K562 (cell line): ENCODE measurements around the gene DNAH17. TPM values are rescaled to one million over a fixed set of nuclear protein-coding genes. Genes with fewer than 3 reads are reported as not detected.
A peak's percentile ranks its signal among the peaks of the same experiment; 100 is the strongest.

Experiments
- CCNT2 ChIP-seq: IDR thresholded peaks from 2 replicates; pipeline ENCODE4 v1.6.1; 2011; ENCODE audit warnings: borderline replicate concordance, low read depth, mild to moderate bottlenecking, moderate library complexity, mixed read lengths, low read length; ENCODE audit not compliant: insufficient read length; ENCODE audit errors: extremely low read depth
- CREBBP ChIP-seq: IDR thresholded peaks from one replicate; pipeline ENCODE4 v1.6.1; 2012; ENCODE audit warnings: low read depth, mild to moderate bottlenecking, control low read depth, inconsistent platforms, low read length
- CSDE1 ChIP-seq, 2 experiments: fragments of 450-650 bp; IDR thresholded peaks; 2 replicates each; pipeline ENCODE4 v1.6.1; 2016; ENCODE audit warnings: mild to moderate bottlenecking in 1 of 2
- EWSR1 ChIP-seq: fragments of 450-650 bp; IDR thresholded peaks from 2 replicates; pipeline ENCODE4 v1.6.1; 2018; ENCODE audit warnings: borderline replicate concordance, mild to moderate bottlenecking, low read depth, moderate library complexity; ENCODE audit not compliant: partially characterized antibody
- HMG20B ChIP-seq: fragments of 250-450 bp; sonication (Bioruptor Pico); IDR thresholded peaks from 2 replicates; pipeline ENCODE4 v1.5.0; 2021; ENCODE audit warnings: mild to moderate bottlenecking
- NCOA2 ChIP-seq, 2 experiments: fragments of 450-650 bp; IDR thresholded peaks; 2 replicates each; pipeline ENCODE4 v1.6.1; 2018; ENCODE audit warnings: mild to moderate bottlenecking in 2 of 2, moderate library complexity in 1 of 2; ENCODE audit not compliant: partially characterized antibody in 2 of 2
- PHF8 ChIP-seq: fragments of 200-600 bp; sonication (generic); IDR thresholded peaks from 2 replicates; pipeline ENCODE4 v1.6.1; 2012; ENCODE audit warnings: mixed run types, mild to moderate bottlenecking, inconsistent platforms, low read length, moderate library complexity, borderline replicate concordance
- PRMT5 ChIP-seq: sonication (generic); formaldehyde crosslinking; IDR thresholded peaks from 2 replicates; pipeline ENCODE4 v1.5.0; 2020; ENCODE audit warnings: missing genetic modification reagents
- SP2 ChIP-seq: IDR thresholded peaks from 2 replicates; pipeline ENCODE4 v1.6.1; 2011; ENCODE audit warnings: mild to moderate bottlenecking, low read depth, low read length, moderate library complexity; ENCODE audit not compliant: poor library complexity, severe bottlenecking; ENCODE audit errors: extremely low read depth
- ZNF408 ChIP-seq: fragments of 250-450 bp; sonication (Bioruptor Pico); IDR thresholded peaks from 2 replicates; pipeline ENCODE4 v1.4.0; 2020; ENCODE audit warnings: low read depth, mild to moderate bottlenecking, moderate library complexity
- ZNF780A ChIP-seq: fragments of 250-450 bp; sonication (Bioruptor Pico); IDR thresholded peaks from 2 replicates; pipeline ENCODE4 v1.5.0; 2021; ENCODE audit warnings: mild to moderate bottlenecking
- polyA plus RNA-seq, 8 experiments: library from polyadenylated mRNA; depleted of rRNA in 4 of 8; stranded (reverse) in 5 of 8; unstranded in 3 of 8; fragments of >200 nt; fragmentation: Nextera tagmentation in 2 of 8; fragmentation: Illumina TruSeq in 1 of 8; extraction: Ambion mirVana in 2 of 8; extraction: Trizol in 1 of 8; gene quantifications; 2 replicates each; pipeline versions ENCODE4 v1.2.1 to v1.2.3, GENCODE V29; 2011 to 2014; ENCODE audit warnings: inconsistent platforms in 1 of 8, missing spikeins in 1 of 8
- total RNA-seq, 7 experiments: library from RNA; depleted of rRNA in 6 of 7; stranded (reverse); fragments of >200 nt in 6 of 7; fragmentation: Illumina TruSeq in 2 of 7; extraction: Trizol in 2 of 7; gene quantifications; 2 replicates each; pipeline versions ENCODE4 v1.2.1 to v1.2.3, GENCODE V29; 2011 to 2021; ENCODE audit warnings: low replicate concordance in 1 of 7
- TF ChIP-seq, protein P1 (sequence below): fragments of 450-650 bp; IDR thresholded peaks from 2 replicates; pipeline ENCODE4 v1.6.1; 2018; ENCODE audit not compliant: partially characterized antibody
- TF ChIP-seq, protein P2 (sequence below): sonication (generic); formaldehyde crosslinking; IDR thresholded peaks from 2 replicates; pipeline ENCODE4 v1.8.0; 2023; ENCODE audit warnings: mild to moderate bottlenecking, missing genetic modification reagents
- TF ChIP-seq, protein P3 (sequence below): fragments of 250-450 bp; sonication (Bioruptor Pico); IDR thresholded peaks from 2 replicates; pipeline ENCODE4 v1.4.0; 2020; ENCODE audit warnings: mild to moderate bottlenecking
- TF ChIP-seq, protein P4 (sequence below): sonication (generic); formaldehyde crosslinking; IDR thresholded peaks from 2 replicates; pipeline ENCODE4 v1.9.0; 2022; ENCODE audit warnings: mild to moderate bottlenecking, missing genetic modification reagents
- TF ChIP-seq, protein P5 (sequence below): fragments of 450-650 bp; formaldehyde crosslinking; IDR thresholded peaks from 2 replicates; pipeline ENCODE4 v1.4.0; 2020; ENCODE audit warnings: mild to moderate bottlenecking, mixed read lengths

DNAH17 gene
- total and polyA plus RNA-seq, 9 of the 15 experiments (the other 6 are each of a cell fraction or from before 2014, with no cell fraction given) = under 0.01 to 0.06 (median 0.03) TPM; not detected in 5

DNA sequence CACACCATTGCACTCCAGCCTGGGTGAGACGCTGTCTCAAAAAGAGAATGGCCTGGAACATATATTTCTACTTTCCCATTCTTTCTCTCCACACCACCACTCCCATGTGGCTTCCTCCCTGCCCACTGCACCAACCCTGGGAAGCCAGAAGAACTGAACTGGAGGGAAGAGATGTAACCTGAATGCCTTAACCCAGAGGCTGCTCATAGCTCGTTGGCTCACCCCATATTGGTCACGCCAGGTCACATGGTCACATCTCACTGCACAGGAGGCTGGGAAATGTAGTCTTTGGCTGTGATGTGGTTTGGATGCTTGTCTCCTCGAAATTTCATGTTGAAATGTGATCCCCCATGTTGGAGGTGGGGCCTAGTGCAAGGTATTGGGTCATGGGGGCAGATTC lies 5.9 kb upstream of the DNAH17 start (continued):
- TF ChIP-seq, protein P1, sequence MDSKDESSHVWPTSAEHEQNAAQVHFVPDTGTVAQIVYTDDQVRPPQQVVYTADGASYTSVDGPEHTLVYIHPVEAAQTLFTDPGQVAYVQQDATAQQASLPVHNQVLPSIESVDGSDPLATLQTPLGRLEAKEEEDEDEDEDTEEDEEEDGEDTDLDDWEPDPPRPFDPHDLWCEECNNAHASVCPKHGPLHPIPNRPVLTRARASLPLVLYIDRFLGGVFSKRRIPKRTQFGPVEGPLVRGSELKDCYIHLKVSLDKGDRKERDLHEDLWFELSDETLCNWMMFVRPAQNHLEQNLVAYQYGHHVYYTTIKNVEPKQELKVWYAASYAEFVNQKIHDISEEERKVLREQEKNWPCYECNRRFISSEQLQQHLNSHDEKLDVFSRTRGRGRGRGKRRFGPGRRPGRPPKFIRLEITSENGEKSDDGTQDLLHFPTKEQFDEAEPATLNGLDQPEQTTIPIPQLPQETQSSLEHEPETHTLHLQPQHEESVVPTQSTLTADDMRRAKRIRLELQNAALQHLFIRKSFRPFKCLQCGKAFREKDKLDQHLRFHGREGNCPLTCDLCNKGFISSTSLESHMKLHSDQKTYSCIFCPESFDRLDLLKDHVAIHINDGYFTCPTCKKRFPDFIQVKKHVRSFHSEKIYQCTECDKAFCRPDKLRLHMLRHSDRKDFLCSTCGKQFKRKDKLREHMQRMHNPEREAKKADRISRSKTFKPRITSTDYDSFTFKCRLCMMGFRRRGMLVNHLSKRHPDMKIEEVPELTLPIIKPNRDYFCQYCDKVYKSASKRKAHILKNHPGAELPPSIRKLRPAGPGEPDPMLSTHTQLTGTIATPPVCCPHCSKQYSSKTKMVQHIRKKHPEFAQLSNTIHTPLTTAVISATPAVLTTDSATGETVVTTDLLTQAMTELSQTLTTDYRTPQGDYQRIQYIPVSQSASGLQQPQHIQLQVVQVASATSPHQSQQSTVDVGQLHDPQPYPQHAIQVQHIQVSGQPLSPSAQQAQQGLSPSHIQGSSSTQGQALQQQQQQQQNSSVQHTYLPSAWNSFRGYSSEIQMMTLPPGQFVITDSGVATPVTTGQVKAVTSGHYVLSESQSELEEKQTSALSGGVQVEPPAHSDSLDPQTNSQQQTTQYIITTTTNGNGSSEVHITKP = peak; percentile 77
- TF ChIP-seq ZNF408 (CRISPR knock-in tag) = no peak
- TF ChIP-seq CSDE1 (IDR thresholded peaks at IDR 0.05) = no peak
- no peak for TF ChIP-seq CCNT2
- TF ChIP-seq, protein P2, sequence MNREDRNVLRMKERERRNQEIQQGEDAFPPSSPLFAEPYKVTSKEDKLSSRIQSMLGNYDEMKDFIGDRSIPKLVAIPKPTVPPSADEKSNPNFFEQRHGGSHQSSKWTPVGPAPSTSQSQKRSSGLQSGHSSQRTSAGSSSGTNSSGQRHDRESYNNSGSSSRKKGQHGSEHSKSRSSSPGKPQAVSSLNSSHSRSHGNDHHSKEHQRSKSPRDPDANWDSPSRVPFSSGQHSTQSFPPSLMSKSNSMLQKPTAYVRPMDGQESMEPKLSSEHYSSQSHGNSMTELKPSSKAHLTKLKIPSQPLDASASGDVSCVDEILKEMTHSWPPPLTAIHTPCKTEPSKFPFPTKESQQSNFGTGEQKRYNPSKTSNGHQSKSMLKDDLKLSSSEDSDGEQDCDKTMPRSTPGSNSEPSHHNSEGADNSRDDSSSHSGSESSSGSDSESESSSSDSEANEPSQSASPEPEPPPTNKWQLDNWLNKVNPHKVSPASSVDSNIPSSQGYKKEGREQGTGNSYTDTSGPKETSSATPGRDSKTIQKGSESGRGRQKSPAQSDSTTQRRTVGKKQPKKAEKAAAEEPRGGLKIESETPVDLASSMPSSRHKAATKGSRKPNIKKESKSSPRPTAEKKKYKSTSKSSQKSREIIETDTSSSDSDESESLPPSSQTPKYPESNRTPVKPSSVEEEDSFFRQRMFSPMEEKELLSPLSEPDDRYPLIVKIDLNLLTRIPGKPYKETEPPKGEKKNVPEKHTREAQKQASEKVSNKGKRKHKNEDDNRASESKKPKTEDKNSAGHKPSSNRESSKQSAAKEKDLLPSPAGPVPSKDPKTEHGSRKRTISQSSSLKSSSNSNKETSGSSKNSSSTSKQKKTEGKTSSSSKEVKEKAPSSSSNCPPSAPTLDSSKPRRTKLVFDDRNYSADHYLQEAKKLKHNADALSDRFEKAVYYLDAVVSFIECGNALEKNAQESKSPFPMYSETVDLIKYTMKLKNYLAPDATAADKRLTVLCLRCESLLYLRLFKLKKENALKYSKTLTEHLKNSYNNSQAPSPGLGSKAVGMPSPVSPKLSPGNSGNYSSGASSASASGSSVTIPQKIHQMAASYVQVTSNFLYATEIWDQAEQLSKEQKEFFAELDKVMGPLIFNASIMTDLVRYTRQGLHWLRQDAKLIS (CRISPR knock-in tag) = no peak
- TF ChIP-seq, protein P3, sequence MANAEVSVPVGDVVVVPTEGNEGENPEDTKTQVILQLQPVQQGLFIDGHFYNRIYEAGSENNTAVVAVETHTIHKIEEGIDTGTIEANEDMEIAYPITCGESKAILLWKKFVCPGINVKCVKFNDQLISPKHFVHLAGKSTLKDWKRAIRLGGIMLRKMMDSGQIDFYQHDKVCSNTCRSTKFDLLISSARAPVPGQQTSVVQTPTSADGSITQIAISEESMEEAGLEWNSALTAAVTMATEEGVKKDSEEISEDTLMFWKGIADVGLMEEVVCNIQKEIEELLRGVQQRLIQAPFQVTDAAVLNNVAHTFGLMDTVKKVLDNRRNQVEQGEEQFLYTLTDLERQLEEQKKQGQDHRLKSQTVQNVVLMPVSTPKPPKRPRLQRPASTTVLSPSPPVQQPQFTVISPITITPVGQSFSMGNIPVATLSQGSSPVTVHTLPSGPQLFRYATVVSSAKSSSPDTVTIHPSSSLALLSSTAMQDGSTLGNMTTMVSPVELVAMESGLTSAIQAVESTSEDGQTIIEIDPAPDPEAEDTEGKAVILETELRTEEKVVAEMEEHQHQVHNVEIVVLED (CRISPR knock-in tag) = no peak
- no peak for TF ChIP-seq PRMT5 (CRISPR knock-in tag)
- no peak for TF ChIP-seq ZNF780A (CRISPR knock-in tag)
- no peak for TF ChIP-seq SP2
- TF ChIP-seq, protein P4, sequence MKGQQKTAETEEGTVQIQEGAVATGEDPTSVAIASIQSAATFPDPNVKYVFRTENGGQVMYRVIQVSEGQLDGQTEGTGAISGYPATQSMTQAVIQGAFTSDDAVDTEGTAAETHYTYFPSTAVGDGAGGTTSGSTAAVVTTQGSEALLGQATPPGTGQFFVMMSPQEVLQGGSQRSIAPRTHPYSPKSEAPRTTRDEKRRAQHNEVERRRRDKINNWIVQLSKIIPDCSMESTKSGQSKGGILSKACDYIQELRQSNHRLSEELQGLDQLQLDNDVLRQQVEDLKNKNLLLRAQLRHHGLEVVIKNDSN = peak; percentile 96
- no peak for TF ChIP-seq CREBBP
- no peak for TF ChIP-seq HMG20B (CRISPR knock-in tag)
- no peak for TF ChIP-seq PHF8
- TF ChIP-seq EWSR1 = no peak
- TF ChIP-seq, protein P5, sequence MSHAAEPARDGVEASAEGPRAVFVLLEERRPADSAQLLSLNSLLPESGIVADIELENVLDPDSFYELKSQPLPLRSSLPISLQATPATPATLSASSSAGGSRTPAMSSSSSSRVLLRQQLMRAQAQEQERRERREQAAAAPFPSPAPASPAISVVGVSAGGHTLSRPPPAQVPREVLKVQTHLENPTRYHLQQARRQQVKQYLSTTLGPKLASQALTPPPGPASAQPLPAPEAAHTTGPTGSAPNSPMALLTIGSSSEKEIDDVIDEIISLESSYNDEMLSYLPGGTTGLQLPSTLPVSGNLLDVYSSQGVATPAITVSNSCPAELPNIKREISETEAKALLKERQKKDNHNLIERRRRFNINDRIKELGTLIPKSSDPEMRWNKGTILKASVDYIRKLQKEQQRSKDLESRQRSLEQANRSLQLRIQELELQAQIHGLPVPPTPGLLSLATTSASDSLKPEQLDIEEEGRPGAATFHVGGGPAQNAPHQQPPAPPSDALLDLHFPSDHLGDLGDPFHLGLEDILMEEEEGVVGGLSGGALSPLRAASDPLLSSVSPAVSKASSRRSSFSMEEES = peak; percentile 79
- TF ChIP-seq NCOA2 (IDR thresholded peaks at IDR 0.05; ENCODE audit: partially characterized antibody in 2 of 2) = no peak
